Measurements from ENCODE around the gene CAMK2B.

The CAMK2B gene

DNA sequence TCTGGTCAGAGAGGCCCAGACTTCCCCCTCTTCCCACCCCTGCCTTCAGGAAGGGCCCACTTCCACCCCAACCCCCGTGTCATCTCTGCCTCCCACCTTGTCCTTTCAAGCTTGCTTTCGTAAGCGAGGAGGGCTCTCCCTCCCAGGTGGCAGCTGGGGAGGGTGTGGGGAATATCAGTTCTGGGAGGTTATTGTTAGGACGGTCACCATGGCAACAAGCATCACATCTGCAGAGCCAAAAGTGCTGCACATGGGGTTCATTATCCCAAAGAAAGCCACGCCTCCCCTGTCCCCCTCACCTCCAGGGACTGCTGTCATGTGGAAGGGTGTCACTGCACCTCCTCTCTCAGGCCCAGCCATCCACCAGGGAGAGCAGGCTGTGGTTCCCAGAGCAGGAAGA lies 2.6 kb upstream of the CAMK2B start:
- Histone ChIP-seq H3K27me3 (ENCODE audit: insufficient read depth, low read length, poor library complexity) (peaks cover 3% of the 10 kb centered on the region), H3K9ac (ENCODE audit: low read depth, low read length) (no peak overlapping the region), H3K36me3 (ENCODE audit: insufficient read depth, low read length) (no peaks in the 10 kb centered on the region), H3K4me2 (ENCODE audit: insufficient read depth, low read length) (no peak overlapping the region), H4K20me1 (ENCODE audit: insufficient read depth, low read length) (peaks cover 9% of the 10 kb centered on the region; the same call in 1 of the 2 replicates), H3K4me3 (ENCODE audit: low read depth in 1 of 2, low read length in 2 of 2) (no peak overlapping the region), H2AFZ (ENCODE audit: low read depth, low read length) (no peak overlapping the region), H3K9me3 (ENCODE audit: insufficient read depth, low read length, severe bottlenecking) (no peaks in the 10 kb centered on the region), H3K4me1 (ENCODE audit: insufficient read depth, low read length) (no peaks in the 10 kb centered on the region), H3K27ac (ENCODE audit: low read length) (no peak overlapping the region), H3K79me2 (ENCODE audit: insufficient read depth, low read length) (no peaks in the 10 kb centered on the region)
- ATAC-seq (ENCODE audit: insufficient read depth, low read depth) (no peak), DNase-seq (no peak)
- TF ChIP-seq EZH2 (IDR thresholded peaks at IDR 0.05; ENCODE audit: borderline replicate concordance, low read depth, low read length, severe bottlenecking): no peak
- TF ChIP-seq, protein P1, sequence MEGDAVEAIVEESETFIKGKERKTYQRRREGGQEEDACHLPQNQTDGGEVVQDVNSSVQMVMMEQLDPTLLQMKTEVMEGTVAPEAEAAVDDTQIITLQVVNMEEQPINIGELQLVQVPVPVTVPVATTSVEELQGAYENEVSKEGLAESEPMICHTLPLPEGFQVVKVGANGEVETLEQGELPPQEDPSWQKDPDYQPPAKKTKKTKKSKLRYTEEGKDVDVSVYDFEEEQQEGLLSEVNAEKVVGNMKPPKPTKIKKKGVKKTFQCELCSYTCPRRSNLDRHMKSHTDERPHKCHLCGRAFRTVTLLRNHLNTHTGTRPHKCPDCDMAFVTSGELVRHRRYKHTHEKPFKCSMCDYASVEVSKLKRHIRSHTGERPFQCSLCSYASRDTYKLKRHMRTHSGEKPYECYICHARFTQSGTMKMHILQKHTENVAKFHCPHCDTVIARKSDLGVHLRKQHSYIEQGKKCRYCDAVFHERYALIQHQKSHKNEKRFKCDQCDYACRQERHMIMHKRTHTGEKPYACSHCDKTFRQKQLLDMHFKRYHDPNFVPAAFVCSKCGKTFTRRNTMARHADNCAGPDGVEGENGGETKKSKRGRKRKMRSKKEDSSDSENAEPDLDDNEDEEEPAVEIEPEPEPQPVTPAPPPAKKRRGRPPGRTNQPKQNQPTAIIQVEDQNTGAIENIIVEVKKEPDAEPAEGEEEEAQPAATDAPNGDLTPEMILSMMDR (IDR thresholded peaks at IDR 0.05; ENCODE audit: borderline replicate concordance, extremely low read depth, low read length, poor library complexity, severe bottlenecking): no peak

DNA sequence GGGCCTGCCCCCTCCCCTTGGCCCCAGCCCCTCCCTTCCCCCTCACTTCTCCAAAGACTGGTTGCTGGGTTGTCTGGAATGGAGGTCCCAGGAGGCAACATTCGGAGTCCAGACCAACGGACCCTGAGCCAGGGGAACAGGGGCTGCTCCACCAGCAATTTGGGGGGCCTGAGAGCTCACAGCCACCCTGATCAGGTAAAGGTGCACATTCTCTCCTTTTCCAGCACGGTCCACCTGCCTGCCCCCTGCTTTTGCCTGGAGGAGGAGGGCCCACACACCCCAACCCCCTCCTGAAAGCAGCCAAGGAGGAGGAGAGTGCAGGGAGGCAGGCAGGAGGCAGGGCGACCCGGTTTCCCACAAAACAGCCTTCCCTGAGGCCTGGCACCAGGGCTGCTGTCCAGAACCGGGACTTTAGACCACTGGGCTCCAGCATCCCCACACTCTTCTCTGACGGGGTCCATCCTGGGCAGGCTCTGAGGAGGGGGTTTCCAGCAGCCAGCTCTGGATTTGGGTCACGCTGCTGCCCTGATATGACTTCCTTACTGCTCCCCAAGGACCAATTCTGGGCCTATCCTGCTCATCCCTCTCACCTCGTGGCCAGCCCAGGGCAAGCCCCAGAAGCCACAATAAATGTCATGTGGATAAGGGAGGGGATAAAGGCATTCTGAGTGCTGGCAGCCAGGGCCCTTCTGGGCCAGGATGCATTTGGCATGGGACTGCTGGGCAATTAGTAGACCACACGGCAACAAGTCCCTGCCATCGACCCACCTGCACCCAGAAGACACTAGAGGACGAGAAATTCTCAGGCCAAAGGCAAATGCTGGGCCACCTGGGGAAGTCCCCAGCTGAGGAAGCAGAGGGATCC lies 1.1 kb upstream of the CAMK2B start:
- DNase-seq (no peak), ATAC-seq (ENCODE audit: insufficient read depth, low read depth) (no peak)
- Histone ChIP-seq H3K9me3 (ENCODE audit: insufficient read depth, low read length, severe bottlenecking) (no peaks in the 10 kb centered on the region), H3K27ac (ENCODE audit: low read length) (no peak overlapping the region), H3K9ac (ENCODE audit: low read depth, low read length) (no peak overlapping the region), H3K36me3 (ENCODE audit: insufficient read depth, low read length) (no peaks in the 10 kb centered on the region), H4K20me1 (ENCODE audit: insufficient read depth, low read length) (peaks cover 9% of the 10 kb centered on the region), H3K4me1 (ENCODE audit: insufficient read depth, low read length) (no peaks in the 10 kb centered on the region), H3K4me2 (ENCODE audit: insufficient read depth, low read length) (no peak overlapping the region), H3K4me3 (ENCODE audit: low read depth in 1 of 2, low read length in 2 of 2) (no peak overlapping the region), H3K27me3 (ENCODE audit: insufficient read depth, low read length, poor library complexity) (peaks cover 4% of the 10 kb centered on the region), H3K79me2 (ENCODE audit: insufficient read depth, low read length) (no peaks in the 10 kb centered on the region), H2AFZ (ENCODE audit: low read depth, low read length) (no peak overlapping the region)
- TF ChIP-seq, protein P1 (IDR thresholded peaks at IDR 0.05; ENCODE audit: borderline replicate concordance, extremely low read depth, low read length, poor library complexity, severe bottlenecking): no peak
- TF ChIP-seq EZH2 (IDR thresholded peaks at IDR 0.05; ENCODE audit: borderline replicate concordance, low read depth, low read length, severe bottlenecking): no peak

DNA sequence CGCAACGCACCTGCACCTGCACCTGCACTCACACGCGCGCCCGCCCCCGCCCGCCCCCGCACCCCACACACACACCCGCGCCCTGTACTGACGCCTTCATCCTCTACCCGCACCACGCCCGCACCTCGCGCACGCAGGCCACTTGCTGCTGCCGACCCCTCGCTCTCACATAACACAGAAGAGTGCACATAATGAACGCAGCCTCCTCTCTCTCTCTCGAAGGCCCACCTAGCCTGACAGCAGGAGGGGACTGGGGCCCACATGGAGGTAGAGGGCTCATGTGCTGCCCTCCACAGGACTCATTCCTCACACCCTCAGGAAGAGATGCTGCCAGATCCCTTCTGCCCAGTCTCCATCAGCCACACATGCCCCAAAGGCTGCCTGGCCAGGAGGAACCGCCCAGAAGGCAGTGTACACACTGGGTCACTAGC lies 432 bp upstream of the CAMK2B start:
- no peak for DNase-seq

More for the DNA sequence above, 432 bp upstream of the CAMK2B start:
- Histone ChIP-seq H3K9ac (ENCODE audit: low read depth, low read length) (no peak overlapping the region), H4K20me1 (ENCODE audit: insufficient read depth, low read length) (peaks cover 9% of the 10 kb centered on the region), H3K4me1 (ENCODE audit: insufficient read depth, low read length) (no peaks in the 10 kb centered on the region), H3K4me2 (ENCODE audit: insufficient read depth, low read length) (no peak overlapping the region), H3K79me2 (ENCODE audit: insufficient read depth, low read length) (no peaks in the 10 kb centered on the region), H3K27me3 (ENCODE audit: insufficient read depth, low read length, poor library complexity) (peaks cover 4% of the 10 kb centered on the region), H3K36me3 (ENCODE audit: insufficient read depth, low read length) (no peaks in the 10 kb centered on the region), H2AFZ (ENCODE audit: low read depth, low read length) (no peak overlapping the region), H3K9me3 (ENCODE audit: insufficient read depth, low read length, severe bottlenecking) (no peaks in the 10 kb centered on the region), H3K4me3 (ENCODE audit: low read depth in 1 of 2, low read length in 2 of 2) (no peak overlapping the region), H3K27ac (ENCODE audit: low read length) (no peak overlapping the region)
- no peak for TF ChIP-seq EZH2 (IDR thresholded peaks at IDR 0.05; ENCODE audit: borderline replicate concordance, low read depth, low read length, severe bottlenecking)
- TF ChIP-seq, protein P1 (IDR thresholded peaks at IDR 0.05; ENCODE audit: borderline replicate concordance, extremely low read depth, low read length, poor library complexity, severe bottlenecking): no peak
- ATAC-seq (ENCODE audit: insufficient read depth, low read depth): no peak
